Fibroblast of mammary gland (primary cell): Measurements from ENCODE around the gene AMBP.

Experiments
- DNase-seq: peaks from one replicate; pipeline ENCODE4 v3.0.0-alpha.2; 2010; ENCODE audit warnings: low read depth
- H3K4me3 ChIP-seq: 2 replicates; pipeline ENCODE4 v1.5.1; 2011; ENCODE audit warnings: low read depth, mild to moderate bottlenecking, low read length, moderate library complexity; ENCODE audit not compliant: control insufficient read depth
- TF ChIP-seq, protein P1 (sequence below): conservative IDR thresholded peaks from 2 replicates; pipeline ENCODE4 v1.5.1; 2011; ENCODE audit warnings: low read depth, low read length, inconsistent platforms; ENCODE audit not compliant: control insufficient read depth, insufficient read depth

Gene AMBP

DNA sequence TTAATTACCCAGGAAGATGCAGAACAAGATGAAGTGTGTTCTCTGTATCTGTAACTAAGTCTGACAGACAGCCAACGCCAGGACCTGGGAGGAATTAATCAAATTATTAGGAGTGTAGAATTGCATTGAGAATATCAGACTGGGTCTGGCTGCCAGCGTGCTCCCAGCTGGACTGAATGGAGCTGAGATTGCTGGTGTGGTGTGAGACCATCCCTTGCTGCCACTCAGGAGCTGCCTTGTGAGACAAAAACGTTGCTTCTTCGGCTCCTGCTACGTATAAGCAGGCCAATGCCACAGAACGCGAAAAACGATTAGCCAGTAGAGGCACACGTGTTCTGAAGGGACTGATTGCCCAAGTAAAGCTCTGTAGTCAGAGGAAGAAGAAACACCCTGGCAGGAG is 66.8 kb downstream of the AMBP start:
- TF ChIP-seq, protein P1, sequence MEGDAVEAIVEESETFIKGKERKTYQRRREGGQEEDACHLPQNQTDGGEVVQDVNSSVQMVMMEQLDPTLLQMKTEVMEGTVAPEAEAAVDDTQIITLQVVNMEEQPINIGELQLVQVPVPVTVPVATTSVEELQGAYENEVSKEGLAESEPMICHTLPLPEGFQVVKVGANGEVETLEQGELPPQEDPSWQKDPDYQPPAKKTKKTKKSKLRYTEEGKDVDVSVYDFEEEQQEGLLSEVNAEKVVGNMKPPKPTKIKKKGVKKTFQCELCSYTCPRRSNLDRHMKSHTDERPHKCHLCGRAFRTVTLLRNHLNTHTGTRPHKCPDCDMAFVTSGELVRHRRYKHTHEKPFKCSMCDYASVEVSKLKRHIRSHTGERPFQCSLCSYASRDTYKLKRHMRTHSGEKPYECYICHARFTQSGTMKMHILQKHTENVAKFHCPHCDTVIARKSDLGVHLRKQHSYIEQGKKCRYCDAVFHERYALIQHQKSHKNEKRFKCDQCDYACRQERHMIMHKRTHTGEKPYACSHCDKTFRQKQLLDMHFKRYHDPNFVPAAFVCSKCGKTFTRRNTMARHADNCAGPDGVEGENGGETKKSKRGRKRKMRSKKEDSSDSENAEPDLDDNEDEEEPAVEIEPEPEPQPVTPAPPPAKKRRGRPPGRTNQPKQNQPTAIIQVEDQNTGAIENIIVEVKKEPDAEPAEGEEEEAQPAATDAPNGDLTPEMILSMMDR = no peak
- no peak for DNase-seq
- H3K4me3 ChIP-seq = no peak overlapping the region
